GM21528 (cell line): ENCODE measurements around the gene ELOVL2.

Experiments
- ATAC-seq: cut with Tn5 transposase; IDR thresholded peaks from one replicate; pipeline ENCODE4 v1.9.1; 2021; ENCODE audit warnings: mild to moderate bottlenecking, moderate library complexity; ENCODE audit not compliant: unreplicated experiment, low FRiP score

Gene ELOVL2

DNA sequence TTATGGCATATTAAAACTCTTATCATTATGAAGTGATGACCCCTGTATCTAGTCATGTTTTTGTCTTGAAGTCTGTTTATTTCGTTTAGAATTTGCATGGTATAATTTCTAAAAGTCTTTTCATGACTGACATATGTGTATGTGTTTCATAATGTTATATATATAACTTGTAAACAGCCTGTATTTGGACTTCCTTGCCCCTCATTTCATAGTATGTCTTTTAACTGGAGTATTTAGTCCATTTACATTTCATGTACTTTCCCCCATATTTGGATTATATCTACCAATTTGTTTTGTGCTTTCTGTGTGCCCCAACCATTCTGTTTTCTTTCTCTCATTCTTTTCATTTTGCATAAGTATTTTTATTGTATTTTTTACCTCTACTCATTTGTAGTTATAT lies 98.3 kb downstream of the ELOVL2 start:
- ATAC-seq = no peak

DNA sequence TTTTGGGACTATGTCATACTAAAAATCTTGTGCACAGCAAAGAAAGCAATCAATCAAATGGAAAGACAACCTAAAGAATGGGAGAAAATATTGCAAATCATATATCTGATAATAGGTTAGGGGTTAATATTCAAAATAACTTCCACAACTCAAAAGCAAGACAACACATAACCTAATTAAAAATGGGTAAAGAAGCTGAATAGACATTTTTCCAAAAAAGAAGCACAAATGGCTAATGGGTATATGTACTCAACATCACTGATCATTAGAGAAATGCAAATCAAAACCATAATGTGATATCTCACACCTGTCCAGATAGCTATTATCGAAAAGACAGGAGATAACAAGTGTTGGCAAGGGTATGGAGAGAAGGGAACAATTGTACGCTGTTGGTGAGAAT lies 104.3 kb downstream of the ELOVL2 start:
- ATAC-seq = no peak

DNA sequence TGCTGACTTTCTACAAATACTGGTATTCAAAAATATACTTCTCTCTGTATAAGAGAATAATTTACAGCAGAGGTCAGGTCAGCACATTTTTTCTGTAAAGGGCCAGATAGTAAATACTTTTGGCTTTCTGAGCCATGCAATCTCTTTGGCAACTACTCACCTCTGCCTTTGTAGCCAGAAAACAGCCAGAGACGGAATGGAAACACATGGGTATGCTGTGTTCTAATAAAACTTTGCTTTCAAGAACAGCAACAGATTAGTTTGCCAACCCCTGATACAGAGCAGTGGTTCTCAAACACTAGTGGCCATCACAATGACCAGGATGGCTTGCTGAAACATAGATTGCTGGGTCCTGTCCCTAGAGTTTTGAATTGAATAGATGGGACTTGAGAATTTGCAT lies 111.0 kb downstream of the ELOVL2 start:
- no peak for ATAC-seq
